HepG2 (cell line): ENCODE data around the gene PBX2. TPM values are rescaled to one million over a fixed set of nuclear protein-coding genes. Genes with fewer than 3 reads are reported as not detected.

Experiments
- ATAC-seq: fragments of 200-7000 bp; cut with Tn5 transposase; 3 replicates; pipeline ENCODE4 v1.9.1; 2020; ENCODE audit warnings: mild to moderate bottlenecking, moderate library complexity
- BruUV-seq: library from RNA; stranded (reverse); fragments of 400-500 nt; replicated peaks from 2 replicates; lab custom pipeline; 2021; lab: Mats Ljungman, UMichigan
- CTCF ChIA-PET: fragments of 300-600 bp; formaldehyde crosslinking; extraction: SDS; loops from one replicate; lab custom pipeline; 2021; ENCODE audit warnings: low total read pairs, inconsistent platforms, low intra/inter-chr PET ratio; lab: Yijun Ruan, JAX
- POLR2A ChIA-PET: fragments of 350-600 bp; sonication (Branson Sonifier 250); formaldehyde crosslinking; loops from one replicate; lab custom pipeline; 2020; ENCODE audit warnings: antibody characterized with exemption, inconsistent platforms; lab: Yijun Ruan, JAX
- DNase-seq: peaks from one replicate; pipeline ENCODE4 v3.0.0-alpha.2; 2015; ENCODE audit warnings: low spot score
- FAIRE-seq: peaks from 3 replicates; lab custom pipeline; 2011; peaks lifted over from hg19 to GRCh38; lab: Jason Lieb, UNC
- H2AFZ ChIP-seq: one replicate; pipeline ENCODE4 v1.6.1; 2011; ENCODE audit warnings: low read length, inconsistent platforms
- H3K27ac ChIP-seq: fragments of 300-600 bp; 3 replicates; pipeline ENCODE4 v1.8.0; 2011; ENCODE audit warnings: mixed run types, mild to moderate bottlenecking, mixed read lengths, low read length, inconsistent platforms; ENCODE audit not compliant: insufficient read depth; ENCODE audit errors: extremely low read length
- H3K27me3 ChIP-seq, 2 experiments: fragments of 200-600 bp in 1 of 2; 2 replicates in 1 of 2; 3 replicates in 1 of 2; pipeline versions ENCODE4 v1.6.0 to v1.8.0; 2011; ENCODE audit warnings: low read length in 2 of 2, mild to moderate bottlenecking in 2 of 2, moderate library complexity in 2 of 2, inconsistent platforms in 1 of 2; ENCODE audit not compliant: insufficient read depth in 2 of 2, control insufficient read depth in 1 of 2
- H3K36me3 ChIP-seq, 2 experiments: fragments of 200-600 bp in 1 of 2; replicated peaks in 1 of 2; 2 replicates in 1 of 2; 3 replicates in 1 of 2; pipeline versions ENCODE4 v1.5.1 to v1.8.0; 2011; ENCODE audit warnings: low read length in 2 of 2, inconsistent platforms in 1 of 2; ENCODE audit not compliant: insufficient read depth in 2 of 2, control insufficient read depth in 1 of 2
- H3K4me1 ChIP-seq: 2 replicates; pipeline ENCODE4 v1.5.1; 2012; ENCODE audit warnings: low read length, inconsistent platforms; ENCODE audit not compliant: insufficient read depth
- H3K4me2 ChIP-seq: 2 replicates; pipeline ENCODE4 v1.6.0; 2011; ENCODE audit warnings: low read depth, low read length, inconsistent platforms
- H3K4me3 ChIP-seq, 3 experiments: fragments of 200-600 bp in 1 of 3; sonication (generic), shearing (Covaris generic) in 1 of 3; replicated peaks in 1 of 3; 2 replicates each; pipeline ENCODE4 v1.5.1; 2011 to 2016; ENCODE audit warnings: low read length in 3 of 3, inconsistent platforms in 2 of 3, low read depth in 2 of 3, mild to moderate bottlenecking in 2 of 3, control low read depth in 1 of 3, mixed read lengths in 1 of 3; ENCODE audit not compliant: insufficient read depth in 1 of 3
- H3K79me2 ChIP-seq: one replicate; pipeline ENCODE4 v1.6.1; 2011; ENCODE audit warnings: low read length, inconsistent platforms; ENCODE audit not compliant: insufficient read depth
- H3K9ac ChIP-seq: 2 replicates; pipeline ENCODE4 v1.6.0; 2011; ENCODE audit warnings: mild to moderate bottlenecking, low read depth, low read length, inconsistent platforms; ENCODE audit not compliant: insufficient read depth
- H3K9me3 ChIP-seq: 2 replicates; pipeline ENCODE4 v1.5.1; 2012; ENCODE audit warnings: mild to moderate bottlenecking, low read length
- H4K20me1 ChIP-seq: 2 replicates; pipeline ENCODE4 v1.6.0; 2011; ENCODE audit warnings: inconsistent platforms, mild to moderate bottlenecking, low read length, moderate library complexity; ENCODE audit not compliant: insufficient read depth
- CEBPB ChIP-seq: IDR thresholded peaks from 2 replicates; pipeline ENCODE4 v1.6.1; 2011; ENCODE audit warnings: low read depth, low read length, improper control_type of control experiment, borderline replicate concordance
- HMGA1 ChIP-seq: sonication (generic); formaldehyde crosslinking; conservative IDR thresholded peaks from 2 replicates; pipeline ENCODE4 v1.4.0; 2020; ENCODE audit warnings: missing genetic modification reagents
- HNRNPLL ChIP-seq: fragments of 200-400 bp; formaldehyde crosslinking; IDR thresholded peaks from 2 replicates; pipeline ENCODE4 v1.6.1; 2017; ENCODE audit warnings: mild to moderate bottlenecking, low read depth, low read length; ENCODE audit not compliant: poor library complexity, severe bottlenecking
- HOXA3 ChIP-seq: sonication (generic); formaldehyde crosslinking; IDR thresholded peaks from 2 replicates; pipeline ENCODE4 v1.5.0; 2020; ENCODE audit warnings: missing genetic modification reagents
- ISL2 ChIP-seq: sonication (generic); formaldehyde crosslinking; IDR thresholded peaks from 2 replicates; pipeline ENCODE4 v1.5.0; 2020; ENCODE audit warnings: missing genetic modification reagents
- JARID2 ChIP-seq: sonication (generic); formaldehyde crosslinking; IDR thresholded peaks from 2 replicates; pipeline ENCODE4 v1.8.1; 2023; ENCODE audit warnings: missing genetic modification reagents, inconsistent platforms; ENCODE audit not compliant: insufficient replicate concordance
- PCBP2 ChIP-seq: fragments of 200-400 bp; formaldehyde crosslinking; optimal IDR thresholded peaks from 2 replicates; pipeline ENCODE3; 2018; ENCODE audit warnings: low read length, low read depth; ENCODE audit not compliant: poor library complexity, severe bottlenecking
- POLR2A ChIP-seq, 2 experiments: IDR thresholded peaks; 2 replicates each; pipeline ENCODE4 v1.6.1; 2011; ENCODE audit warnings: low read depth in 2 of 2, low read length in 2 of 2, mild to moderate bottlenecking in 1 of 2, moderate library complexity in 1 of 2; ENCODE audit not compliant: insufficient read depth in 1 of 2
- ZNF251 ChIP-seq: sonication (generic); formaldehyde crosslinking; IDR thresholded peaks from 2 replicates; pipeline ENCODE4 v1.9.0; 2021; ENCODE audit warnings: mild to moderate bottlenecking, missing genetic modification reagents
- ZNF652 ChIP-seq: IDR thresholded peaks from 2 replicates; pipeline ENCODE4 v1.6.1; 2016; ENCODE audit warnings: low read depth, borderline replicate concordance
- ZNF891 ChIP-seq: sonication (generic); formaldehyde crosslinking; IDR thresholded peaks from 2 replicates; pipeline ENCODE4 v1.5.0; 2020; ENCODE audit warnings: mild to moderate bottlenecking, missing genetic modification reagents
- WGBS: methylation state at CpG from one replicate; pipeline ENCODE4 v1.1.6; 2017; ENCODE audit warnings: low lambda C conversion rate; 5-methylcytosine and 5-hydroxymethylcytosine counted together
- in situ Hi-C: cut with HindIII; loops from 2 replicates; pipeline ENCODE4 v1.10.0; 2017; ENCODE audit warnings: low pct_unique_long_range_greater_than_20kb; ENCODE audit not compliant: extremely low pct_ligation_motif_present
- intact Hi-C: fragments of 100-400 bp; cut with micrococcal nuclease; formaldehyde crosslinking; loops from one replicate; pipeline ENCODE4 v1.10.0; 2022; ENCODE audit not compliant: unreplicated experiment
- polyA plus RNA-seq, 8 experiments: library from polyadenylated mRNA; depleted of rRNA in 3 of 8; stranded (reverse) in 7 of 8; unstranded in 1 of 8; fragments of >200 nt; fragmentation: Illumina TruSeq in 4 of 8; extraction: Trizol in 4 of 8; gene quantifications; 2 replicates each; pipeline versions ENCODE4 v1.2.1 to v1.2.3, GENCODE V29; 2011 to 2016; ENCODE audit warnings: low read depth in 4 of 8, missing spikeins in 1 of 8, mixed read lengths in 1 of 8; ENCODE audit not compliant: insufficient read depth in 1 of 8
- total RNA-seq, 5 experiments: library from RNA; depleted of rRNA; stranded (reverse); fragments of >200 nt; fragmentation: Illumina TruSeq; extraction: Trizol; gene quantifications; 2 replicates each; pipeline ENCODE4 v1.2.3, GENCODE V29; 2016; ENCODE audit warnings: low read depth in 1 of 5
- TF ChIP-seq, protein P1 (sequence below): sonication (generic); formaldehyde crosslinking; IDR thresholded peaks from 2 replicates; pipeline ENCODE4 v1.9.0; 2021; ENCODE audit warnings: missing genetic modification reagents, mild to moderate bottlenecking, borderline replicate concordance
- TF ChIP-seq, protein P2 (sequence below): sonication (generic); formaldehyde crosslinking; IDR thresholded peaks from 2 replicates; pipeline ENCODE4 v1.4.0; 2020; ENCODE audit warnings: missing genetic modification reagents

Gene PBX2
- total and polyA plus RNA-seq, 2 of the 13 experiments (the other 11 are each of a cell fraction or from before 2014, with no cell fraction given) = 42.3 to 77.8 TPM

DNA sequence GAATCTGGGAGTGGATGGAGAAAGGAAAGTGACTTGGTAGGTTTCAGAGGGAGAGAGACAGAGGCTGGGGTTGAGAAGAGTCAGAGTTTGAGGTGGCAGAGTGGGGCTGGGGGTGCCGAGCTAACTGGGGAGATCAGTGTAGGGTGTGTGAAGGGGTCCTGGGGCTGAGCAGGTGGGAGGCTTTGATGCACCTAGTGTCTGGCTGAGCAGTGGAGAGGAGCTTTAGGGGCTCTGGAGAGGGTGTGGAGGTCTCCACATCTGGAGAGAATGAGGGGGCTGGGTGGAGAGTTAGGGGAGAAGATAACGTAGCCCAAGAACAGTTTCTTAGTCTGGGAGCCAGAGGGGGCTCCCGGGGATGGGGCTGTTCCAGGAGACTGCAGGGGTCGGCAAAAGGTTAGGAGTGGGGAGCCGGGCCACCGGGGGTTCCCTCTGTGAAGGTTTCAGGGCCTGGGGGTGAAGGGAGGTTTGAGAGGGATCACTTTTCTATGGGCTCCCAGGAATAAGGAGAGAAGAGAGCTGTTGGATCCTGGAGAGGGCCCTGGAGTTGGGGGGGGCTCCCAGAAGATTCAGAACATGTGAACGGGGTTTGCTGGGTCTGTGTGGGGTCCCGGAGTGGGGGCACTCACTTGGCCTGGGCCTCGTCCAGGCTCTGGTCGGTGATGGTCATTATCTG lies 797 bp downstream of the PBX2 start (continued):
- TF ChIP-seq HNRNPLL = no peak
- TF ChIP-seq, protein P1, sequence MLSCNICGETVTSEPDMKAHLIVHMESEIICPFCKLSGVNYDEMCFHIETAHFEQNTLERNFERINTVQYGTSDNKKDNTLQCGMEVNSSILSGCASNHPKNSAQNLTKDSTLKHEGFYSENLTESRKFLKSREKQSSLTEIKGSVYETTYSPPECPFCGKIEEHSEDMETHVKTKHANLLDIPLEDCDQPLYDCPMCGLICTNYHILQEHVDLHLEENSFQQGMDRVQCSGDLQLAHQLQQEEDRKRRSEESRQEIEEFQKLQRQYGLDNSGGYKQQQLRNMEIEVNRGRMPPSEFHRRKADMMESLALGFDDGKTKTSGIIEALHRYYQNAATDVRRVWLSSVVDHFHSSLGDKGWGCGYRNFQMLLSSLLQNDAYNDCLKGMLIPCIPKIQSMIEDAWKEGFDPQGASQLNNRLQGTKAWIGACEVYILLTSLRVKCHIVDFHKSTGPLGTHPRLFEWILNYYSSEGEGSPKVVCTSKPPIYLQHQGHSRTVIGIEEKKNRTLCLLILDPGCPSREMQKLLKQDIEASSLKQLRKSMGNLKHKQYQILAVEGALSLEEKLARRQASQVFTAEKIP = no peak
- TF ChIP-seq ISL2 (CRISPR knock-in tag) = 0 out of 2 replicates have a peak, but pooled peaks have one; percentile 9
- no peak for TF ChIP-seq JARID2 (CRISPR knock-in tag)

DNA sequence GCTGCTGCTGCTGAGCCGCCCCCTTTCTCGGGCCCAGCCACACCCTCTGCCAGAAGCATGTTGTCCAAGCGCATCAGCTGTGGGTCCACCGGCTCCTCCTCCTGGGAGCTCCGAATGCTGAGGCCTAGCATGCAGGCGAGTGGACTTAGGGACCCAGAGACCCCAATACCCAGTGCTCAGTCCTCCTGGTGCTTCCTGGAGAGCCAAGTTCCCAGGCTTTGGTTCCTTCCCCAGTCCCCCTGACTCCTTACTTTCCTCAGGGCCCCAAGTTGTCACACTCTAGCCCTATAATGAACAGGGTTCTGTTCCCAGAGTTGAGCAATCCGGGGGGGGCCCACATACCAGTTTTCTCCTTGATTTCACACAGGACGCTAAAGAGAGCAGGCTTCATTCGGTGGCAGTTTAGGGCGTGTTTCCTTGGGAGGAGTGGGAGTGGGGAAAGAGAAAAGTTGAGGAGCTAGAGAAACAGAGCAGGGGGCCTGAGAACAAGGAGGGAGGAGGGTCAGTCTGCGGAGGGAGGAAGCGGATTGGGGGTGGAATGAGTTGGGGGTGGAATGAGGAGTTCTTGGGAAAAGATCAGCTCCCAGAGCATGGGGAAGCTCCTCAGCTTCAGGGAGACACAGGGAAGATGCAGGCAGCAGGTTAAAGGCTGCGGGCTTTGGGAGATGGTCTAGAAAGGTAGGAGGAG lies 1.5 kb downstream of the PBX2 start:
- intact Hi-C loops (no loop called here), in situ Hi-C loops (no loop called here)
- DNase-seq (no peak), FAIRE-seq (no peak), ATAC-seq (no peak)
- H2AFZ ChIP-seq = no peak overlapping the region
- no peaks in the 10 kb centered on the region for H4K20me1 ChIP-seq
- H3K4me2 ChIP-seq = peak overlapping the region; percentile 90
- no TSS peak for BruUV-seq
- peaks cover 36% of the 10 kb centered on the region for H3K4me1 ChIP-seq
- no peaks in the 10 kb centered on the region for H3K9me3 ChIP-seq
- TF ChIP-seq HOXA3 (peak; percentile 28; the same call in 1 of the 2 replicates), ZNF891 (CRISPR knock-in tag) (0 out of 2 replicates have a peak, but pooled peaks have one; percentile 21), HMGA1 (CRISPR knock-in tag) (no peak), ZNF652 (CRISPR knock-in tag) (no peak), PCBP2 (peak; percentile 21), POLR2A (IDR thresholded peaks at IDR 0.05; ENCODE audit: insufficient read depth in 1 of 2, low read depth in 2 of 2, low read length in 2 of 2) (no peak), CEBPB (0 out of 2 replicates have a peak, but pooled peaks have one; percentile 13), ZNF251 (CRISPR knock-in tag) (no peak)
- TF ChIP-seq, protein P2, sequence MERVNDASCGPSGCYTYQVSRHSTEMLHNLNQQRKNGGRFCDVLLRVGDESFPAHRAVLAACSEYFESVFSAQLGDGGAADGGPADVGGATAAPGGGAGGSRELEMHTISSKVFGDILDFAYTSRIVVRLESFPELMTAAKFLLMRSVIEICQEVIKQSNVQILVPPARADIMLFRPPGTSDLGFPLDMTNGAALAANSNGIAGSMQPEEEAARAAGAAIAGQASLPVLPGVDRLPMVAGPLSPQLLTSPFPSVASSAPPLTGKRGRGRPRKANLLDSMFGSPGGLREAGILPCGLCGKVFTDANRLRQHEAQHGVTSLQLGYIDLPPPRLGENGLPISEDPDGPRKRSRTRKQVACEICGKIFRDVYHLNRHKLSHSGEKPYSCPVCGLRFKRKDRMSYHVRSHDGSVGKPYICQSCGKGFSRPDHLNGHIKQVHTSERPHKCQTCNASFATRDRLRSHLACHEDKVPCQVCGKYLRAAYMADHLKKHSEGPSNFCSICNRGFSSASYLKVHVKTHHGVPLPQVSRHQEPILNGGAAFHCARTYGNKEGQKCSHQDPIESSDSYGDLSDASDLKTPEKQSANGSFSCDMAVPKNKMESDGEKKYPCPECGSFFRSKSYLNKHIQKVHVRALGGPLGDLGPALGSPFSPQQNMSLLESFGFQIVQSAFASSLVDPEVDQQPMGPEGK (CRISPR knock-in tag) = peak; percentile 34; the same call in 1 of the 2 replicates
- CTCF ChIA-PET = no interaction called here
- peak overlapping the region; percentile 90 for H3K9ac ChIP-seq
- no peaks in the 10 kb centered on the region; a peak in 1 of 5 replicates for H3K27me3 ChIP-seq
- peaks cover 7 to 19% of the 10 kb centered on the region in 2 experiments for H3K36me3 ChIP-seq
- peak overlapping the region; percentile 80 for H3K27ac ChIP-seq
- WGBS = 86% methylated on average over 10 of the region's 13 CpGs
- POLR2A ChIA-PET = interaction anchor here (2.0 to 7.1 kb wide), 2 partner anchors 10 to 60 kb away, joined by 4 to 127 read pairs; partner anchors contain the start of genes AGPAT1, ATF6B and RNF5
- peaks cover 15% of the 10 kb centered on the region for H3K79me2 ChIP-seq
- H3K4me3 ChIP-seq = peak overlapping the region; percentile 74 to 93 (median 79)
